Measurements from ENCODE around the gene WHRN. TPM values are rescaled to one million over a fixed set of nuclear protein-coding genes. Genes with fewer than 3 reads are reported as not detected.
A peak's percentile ranks its signal among the peaks of the same experiment; 100 is the strongest.

Gene WHRN
- polyA plus RNA-seq, 1 donor from 2014 or later = 2.5 TPM

GRCh38 chr9:114417511-114417910 is 87.8 kb downstream of the WHRN start:
- Histone ChIP-seq H3F3A (ENCODE audit: insufficient read depth, low read length, poor library complexity, severe bottlenecking) (no peaks in the 10 kb centered on the region), H3K4me3 (ENCODE audit: low read length) (no peak overlapping the region), H3K36me3 (ENCODE audit: insufficient read depth, low read length) (no peaks in the 10 kb centered on the region), H3K79me2 (replicated peaks; ENCODE audit: insufficient read depth, low read length) (no peaks in the 10 kb centered on the region), H3K9me2 (ENCODE audit: insufficient read depth, low read length) (no peaks in the 10 kb centered on the region), H3K27me3 (ENCODE audit: insufficient read depth, low read depth, low read length) (no peaks in the 10 kb centered on the region), H3K27ac (ENCODE audit: low read length) (no peak overlapping the region), H3K9me3 (ENCODE audit: low read length) (no peaks in the 10 kb centered on the region), H3K9ac (ENCODE audit: low read length) (no peak overlapping the region), H3K4me2 (ENCODE audit: low read length) (no peak overlapping the region), H4K20me1 (ENCODE audit: insufficient read depth) (no peaks in the 10 kb centered on the region), H2AFZ (ENCODE audit: low read depth, low read length) (no peak overlapping the region)
- TF ChIP-seq MXI1 (conservative IDR thresholded peaks at IDR 0.05; ENCODE audit: poor library complexity, severe bottlenecking) = no peak
- TF ChIP-seq RAD21 (conservative IDR thresholded peaks at IDR 0.05) = no peak
- TF ChIP-seq SMC3 (conservative IDR thresholded peaks at IDR 0.05; ENCODE audit: poor library complexity) = no peak
- no peak for TF ChIP-seq REST (IDR thresholded peaks at IDR 0.05; ENCODE audit: borderline replicate concordance)
- TF ChIP-seq EZH2 (IDR thresholded peaks at IDR 0.05; ENCODE audit: borderline replicate concordance, insufficient read depth, low read length, poor library complexity, severe bottlenecking) = no peak
- no peak for TF ChIP-seq TAF1 (IDR thresholded peaks at IDR 0.05; ENCODE audit: low read depth)
- TF ChIP-seq POLR2AphosphoS5 (IDR thresholded peaks at IDR 0.05) = no peak
- no peak for TF ChIP-seq CTCF (IDR thresholded peaks at IDR 0.05; ENCODE audit: poor library complexity, severe bottlenecking)
- no peak for TF ChIP-seq EP300 (conservative IDR thresholded peaks at IDR 0.05; ENCODE audit: poor library complexity, severe bottlenecking)

- Histone ChIP-seq H3K79me2 (replicated peaks; ENCODE audit: insufficient read depth, low read length) (no peaks in the 10 kb centered on the region), H4K20me1 (ENCODE audit: insufficient read depth) (no peaks in the 10 kb centered on the region), H3K36me3 (ENCODE audit: insufficient read depth, low read length) (no peaks in the 10 kb centered on the region), H3K4me3 (ENCODE audit: low read length) (no peak overlapping the region), H3F3A (ENCODE audit: insufficient read depth, low read length, poor library complexity, severe bottlenecking) (no peaks in the 10 kb centered on the region), H3K27me3 (ENCODE audit: insufficient read depth, low read depth, low read length) (no peaks in the 10 kb centered on the region), H3K9ac (ENCODE audit: low read length) (no peak overlapping the region), H3K27ac (ENCODE audit: low read length) (no peak overlapping the region), H3K9me3 (ENCODE audit: low read length) (no peaks in the 10 kb centered on the region), H2AFZ (ENCODE audit: low read depth, low read length) (no peak overlapping the region), H3K4me2 (ENCODE audit: low read length) (no peak overlapping the region), H3K9me2 (ENCODE audit: insufficient read depth, low read length) (no peaks in the 10 kb centered on the region)
- TF ChIP-seq CTCF (IDR thresholded peaks at IDR 0.05; ENCODE audit: poor library complexity, severe bottlenecking) (no peak), POLR2AphosphoS5 (IDR thresholded peaks at IDR 0.05) (peak; percentile 33), REST (IDR thresholded peaks at IDR 0.05; ENCODE audit: borderline replicate concordance) (no peak), EZH2 (IDR thresholded peaks at IDR 0.05; ENCODE audit: borderline replicate concordance, insufficient read depth, low read length, poor library complexity, severe bottlenecking) (no peak), TAF1 (IDR thresholded peaks at IDR 0.05; ENCODE audit: low read depth) (no peak), MXI1 (conservative IDR thresholded peaks at IDR 0.05; ENCODE audit: poor library complexity, severe bottlenecking) (no peak)
Measured at GRCh38 chr9:114416906-114417305, 88.4 kb downstream of the WHRN start.

Data from neural cell (in vitro differentiated cells).